Natural killer cell (primary cell): ENCODE measurements around the gene C2orf49. TPM values are rescaled to one million over a fixed set of nuclear protein-coding genes. Genes with fewer than 3 reads are reported as not detected.

Experiments used
- ATAC-seq, 3 donors: fragments of 150-1000 bp in 2 of 3; fragments of 200-7000 bp in 1 of 3; cut with Tn5 transposase; 1 replicate in 1 of 3; 2 replicates in 2 of 3; pipeline ENCODE4 v1.10.0; 2021; ENCODE audit warnings: mild to moderate bottlenecking in 2 of 3, moderate library complexity in 2 of 3
- DNase-seq, 2 donors: peaks; one replicate each; pipeline versions ENCODE4 v3.0.0 to v3.0.0-alpha.2; 2013 to 2021; ENCODE audit warnings: mixed read lengths in 1 of 2
- H3K27ac ChIP-seq: one replicate; pipeline ENCODE4 v1.5.1; 2013; ENCODE audit warnings: mild to moderate bottlenecking, low read length
- H3K27me3 ChIP-seq: one replicate; pipeline ENCODE4 v1.6.1; 2013; ENCODE audit warnings: low read length; ENCODE audit not compliant: control insufficient read depth, insufficient read depth
- H3K36me3 ChIP-seq: one replicate; pipeline ENCODE4 v1.6.1; 2013; ENCODE audit warnings: low read length; ENCODE audit not compliant: control insufficient read depth, insufficient read depth
- H3K4me1 ChIP-seq: one replicate; pipeline ENCODE4 v1.6.1; 2013; ENCODE audit warnings: low read length; ENCODE audit not compliant: control insufficient read depth, insufficient read depth
- H3K4me3 ChIP-seq: one replicate; pipeline ENCODE4 v1.5.1; 2013; ENCODE audit warnings: low read length
- H3K9me3 ChIP-seq: one replicate; pipeline ENCODE4 v1.6.1; 2013; ENCODE audit warnings: low read length; ENCODE audit not compliant: control insufficient read depth, insufficient read depth
- H3K27ac Mint-ChIP-seq, 2 donors: one replicate each; pipeline ENCODE4 v1.8.0; 2022; ENCODE audit warnings: mild to moderate bottlenecking in 2 of 2, mixed read lengths in 2 of 2, moderate library complexity in 1 of 2
- H3K27me3 Mint-ChIP-seq, 2 donors: one replicate each; pipeline ENCODE4 v1.8.0; 2022; ENCODE audit warnings: low read depth in 2 of 2, mixed read lengths in 2 of 2
- H3K36me3 Mint-ChIP-seq: one replicate; pipeline ENCODE4 v1.8.0; 2022; ENCODE audit warnings: mixed read lengths
- H3K4me1 Mint-ChIP-seq, 2 donors: one replicate each; pipeline ENCODE4 v1.8.0; 2022; ENCODE audit warnings: mixed read lengths in 2 of 2
- H3K4me3 Mint-ChIP-seq: one replicate; pipeline ENCODE4 v1.8.0; 2022; ENCODE audit warnings: mild to moderate bottlenecking, moderate library complexity, mixed read lengths
- H3K9me3 Mint-ChIP-seq, 2 donors: one replicate each; pipeline ENCODE4 v1.8.0; 2022; ENCODE audit warnings: mixed read lengths in 2 of 2
- WGBS: methylation state at CpG from one replicate; pipeline ENCODE4 v1.1.7; 2013; ENCODE audit warnings: missing lambda C conversion rate; ENCODE audit not compliant: insufficient coverage; 5-methylcytosine and 5-hydroxymethylcytosine counted together
- intact Hi-C: fragments of 100-400 bp; cut with micrococcal nuclease; formaldehyde crosslinking; loops from one replicate; pipeline ENCODE4 v1.14.2; 2022
- total RNA-seq, 4 donors: library from RNA; stranded (reverse); fragments of 120-200 nt in 1 of 4; gene quantifications; one replicate each; pipeline versions ENCODE4 v1.2.3 to v1.2.4, GENCODE V29; 2013 to 2022
- TF ChIP-seq, protein P1 (sequence below): fragments of 200-600 bp; IDR thresholded peaks from one replicate; pipeline ENCODE4 v1.8.0; 2022; ENCODE audit warnings: antibody characterized with exemption

Gene C2orf49
- total RNA-seq, 3 donors from 2014 or later (not counting 1 experiment from before 2014, with no cell fraction given), result 19.4 to 23.5 (median 23.2) TPM

DNA sequence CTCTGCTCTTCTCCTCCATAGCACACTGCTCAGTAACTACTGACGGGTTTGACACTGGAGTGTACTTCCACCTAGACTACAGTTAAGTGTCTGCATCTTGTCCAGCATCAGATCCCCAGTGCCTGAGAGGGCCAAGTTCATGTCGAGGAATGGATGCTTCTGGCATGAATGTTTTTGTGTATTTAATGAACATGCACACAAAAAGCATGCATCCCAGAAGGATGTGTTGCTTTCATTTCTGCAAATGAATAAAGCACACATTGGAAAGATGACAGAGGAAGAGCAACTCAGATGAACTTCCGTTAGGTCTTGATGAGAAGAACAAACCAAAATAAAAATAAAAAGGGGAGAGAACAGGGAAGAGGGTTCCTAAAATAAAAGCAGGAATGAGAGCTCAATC, 27.9 kb downstream of the C2orf49 start:
- Mint-ChIP-seq H3K4me1 (peaks cover 28 to 31% of the 10 kb centered on the region in 2 donors), H3K27me3 (peaks cover 17 to 22% of the 10 kb centered on the region in 2 donors), H3K36me3 (no peaks in the 10 kb centered on the region), H3K9me3 (no peaks in the 10 kb centered on the region), H3K4me3 (no peak overlapping the region), H3K27ac (no peak overlapping the region)
- no peak for DNase-seq
- intact Hi-C loops, result no loop called here
- Histone ChIP-seq H3K36me3 (no peaks in the 10 kb centered on the region), H3K4me1 (peaks cover 10% of the 10 kb centered on the region), H3K27ac (no peak overlapping the region), H3K9me3 (no peaks in the 10 kb centered on the region), H3K27me3 (no peaks in the 10 kb centered on the region), H3K4me3 (no peak overlapping the region)
- 88% methylated on average over 3 of the region's 3 CpGs for WGBS
- TF ChIP-seq, protein P1, sequence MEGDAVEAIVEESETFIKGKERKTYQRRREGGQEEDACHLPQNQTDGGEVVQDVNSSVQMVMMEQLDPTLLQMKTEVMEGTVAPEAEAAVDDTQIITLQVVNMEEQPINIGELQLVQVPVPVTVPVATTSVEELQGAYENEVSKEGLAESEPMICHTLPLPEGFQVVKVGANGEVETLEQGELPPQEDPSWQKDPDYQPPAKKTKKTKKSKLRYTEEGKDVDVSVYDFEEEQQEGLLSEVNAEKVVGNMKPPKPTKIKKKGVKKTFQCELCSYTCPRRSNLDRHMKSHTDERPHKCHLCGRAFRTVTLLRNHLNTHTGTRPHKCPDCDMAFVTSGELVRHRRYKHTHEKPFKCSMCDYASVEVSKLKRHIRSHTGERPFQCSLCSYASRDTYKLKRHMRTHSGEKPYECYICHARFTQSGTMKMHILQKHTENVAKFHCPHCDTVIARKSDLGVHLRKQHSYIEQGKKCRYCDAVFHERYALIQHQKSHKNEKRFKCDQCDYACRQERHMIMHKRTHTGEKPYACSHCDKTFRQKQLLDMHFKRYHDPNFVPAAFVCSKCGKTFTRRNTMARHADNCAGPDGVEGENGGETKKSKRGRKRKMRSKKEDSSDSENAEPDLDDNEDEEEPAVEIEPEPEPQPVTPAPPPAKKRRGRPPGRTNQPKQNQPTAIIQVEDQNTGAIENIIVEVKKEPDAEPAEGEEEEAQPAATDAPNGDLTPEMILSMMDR, result no peak
- no peak for ATAC-seq

DNA sequence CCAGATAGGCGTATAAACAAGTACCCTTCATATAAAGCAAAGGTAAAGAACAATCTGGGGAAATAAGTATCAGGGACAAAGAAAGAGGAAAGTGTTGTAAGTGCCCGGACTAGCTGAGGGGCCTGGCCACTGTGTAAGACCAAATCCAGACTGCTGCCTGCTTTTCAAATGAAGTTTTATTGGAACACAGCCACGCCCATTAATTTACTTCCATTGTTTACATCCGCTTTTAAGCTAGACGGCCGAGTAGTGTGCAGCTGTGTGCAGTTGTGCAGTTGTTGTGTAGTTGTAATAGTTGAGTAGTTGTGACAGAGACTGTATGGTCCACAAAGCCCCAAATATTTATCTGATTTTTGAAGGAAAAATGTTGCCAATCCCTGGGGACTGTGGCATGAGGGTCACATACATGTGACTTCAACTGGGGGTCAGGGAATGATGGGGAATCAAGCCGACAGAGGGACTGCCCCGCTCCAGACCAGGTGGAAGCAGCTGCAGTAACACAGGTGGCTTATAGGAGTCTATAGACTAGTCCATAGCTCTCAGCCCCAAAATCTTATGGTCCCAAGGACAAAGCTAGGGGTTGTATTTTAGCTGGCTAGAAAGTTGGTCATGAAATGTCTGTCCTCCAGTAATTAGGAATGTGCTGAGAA, 31.5 kb downstream of the C2orf49 start:
- ATAC-seq (no peak), DNase-seq (no peak)
- Mint-ChIP-seq H3K27ac (no peak overlapping the region), H3K4me1 (peaks cover 8 to 13% of the 10 kb centered on the region in 2 donors), H3K9me3 (no peaks in the 10 kb centered on the region), H3K36me3 (no peaks in the 10 kb centered on the region), H3K27me3 (peaks cover 17 to 22% of the 10 kb centered on the region in 2 donors), H3K4me3 (no peak overlapping the region)
- Histone ChIP-seq H3K4me1 (peaks cover 13% of the 10 kb centered on the region), H3K9me3 (no peaks in the 10 kb centered on the region), H3K27ac (no peak overlapping the region), H3K4me3 (no peak overlapping the region), H3K27me3 (no peaks in the 10 kb centered on the region), H3K36me3 (no peaks in the 10 kb centered on the region)
- WGBS, result 92% methylated on average over 7 of the region's 8 CpGs
- intact Hi-C loops, result loop anchor here (1.0 kb wide), 2 partner anchors 152 to 176 kb away; no protein-coding TSS in a partner anchor
- TF ChIP-seq, protein P1, result no peak

DNA sequence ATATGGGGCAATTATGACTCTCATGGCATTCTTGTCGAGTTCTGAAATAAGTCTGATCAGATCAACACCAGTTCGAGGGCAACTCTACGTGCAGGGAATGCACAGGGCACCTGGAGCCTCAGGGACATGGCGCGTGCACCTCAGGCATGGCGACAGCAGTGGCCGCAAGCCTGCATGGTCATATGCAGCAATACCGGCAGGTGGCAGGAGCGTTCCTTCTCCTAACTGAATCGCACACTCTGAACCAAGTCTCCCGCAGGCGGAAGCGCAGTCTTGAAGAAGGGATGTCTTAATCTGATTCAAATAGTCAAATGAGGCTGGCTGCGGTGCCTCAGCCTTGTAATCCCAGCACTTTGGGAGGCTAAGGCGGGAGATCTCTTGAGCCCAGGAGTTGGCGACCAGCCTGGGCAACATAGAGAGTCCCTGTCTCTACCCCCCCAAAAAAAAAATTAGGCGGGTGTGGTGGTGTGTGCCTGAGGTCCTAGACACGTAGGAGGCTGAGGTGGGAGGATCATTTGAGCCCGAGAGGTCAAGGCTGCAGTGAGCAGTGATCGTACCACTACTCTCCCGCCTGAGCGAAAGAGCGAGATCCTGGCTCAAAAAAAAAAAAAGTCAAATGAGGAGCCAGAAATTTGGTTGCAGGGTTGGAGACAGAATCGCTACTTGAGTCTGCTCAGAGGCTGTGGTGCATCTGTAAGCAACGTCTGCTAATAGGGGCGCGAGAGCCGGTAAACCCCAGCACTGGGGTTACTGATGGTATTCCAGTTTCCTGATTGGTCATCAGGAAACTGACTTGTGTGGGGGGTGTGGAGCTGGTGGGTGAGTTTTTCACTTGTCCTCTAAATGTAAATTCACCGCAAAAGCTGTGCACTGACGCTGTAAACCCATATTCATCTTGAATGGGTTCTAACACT, 32.7 kb downstream of the C2orf49 start:
- intact Hi-C loops, result loop anchor here (1.0 kb wide), 2 partner anchors 151 to 175 kb away; no protein-coding TSS in a partner anchor
- no peaks in the 10 kb centered on the region for H3K9me3 ChIP-seq
- H3K4me1 ChIP-seq, result peaks cover 13% of the 10 kb centered on the region
- no peak overlapping the region for H3K27ac ChIP-seq
- WGBS, result 46% methylated on average over 29 of the region's 30 CpGs
- Mint-ChIP-seq H3K27me3 (peaks cover 15 to 21% of the 10 kb centered on the region in 2 donors), H3K4me1 (peaks cover 8 to 16% of the 10 kb centered on the region in 2 donors), H3K36me3 (no peaks in the 10 kb centered on the region), H3K9me3 (no peaks in the 10 kb centered on the region), H3K27ac (peak overlapping the region in 1 of 2 donors; percentile 45), H3K4me3 (no peak overlapping the region)
- peak; percentile 92 to 99 (median 99) for ATAC-seq
- TF ChIP-seq, protein P1, result peak; percentile 89
- no peak overlapping the region for H3K4me3 ChIP-seq
- no peaks in the 10 kb centered on the region for H3K36me3 ChIP-seq
- H3K27me3 ChIP-seq, result no peaks in the 10 kb centered on the region
- peak; percentile 75 to 92 for DNase-seq
